Gastrocnemius medialis (tissue), 4 donors: Measurements from ENCODE around the gene CDCA8.

Source experiments
- CTCF ChIP-seq, 5 experiments: fragments of 450-650 bp in 3 of 5; fragments of 200-600 bp in 2 of 5; sonication (generic) in 2 of 5; IDR thresholded peaks in 4 of 5; conservative IDR thresholded peaks in 1 of 5; 1 replicate in 4 of 5; 2 replicates in 1 of 5; pipeline ENCODE4 v1.5.1; 2016 to 2019; ENCODE audit warnings: antibody characterized with exemption in 5 of 5, mild to moderate bottlenecking in 3 of 5, moderate library complexity in 3 of 5
- POLR2A ChIP-seq, 2 donors: fragments of 450-650 bp; IDR thresholded peaks; one replicate each; pipeline ENCODE4 v1.6.1; 2017; ENCODE audit warnings: antibody characterized with exemption in 2 of 2, mild to moderate bottlenecking in 2 of 2, moderate library complexity in 2 of 2

GRCh38 chr1:37663426-37664000, 28.8 kb upstream of the CDCA8 start:
- no peak for TF ChIP-seq CTCF (IDR thresholded peaks at IDR 0.05 in 4 of 5, conservative IDR thresholded peaks at IDR 0.05 in 1 of 5)
- TF ChIP-seq POLR2A (IDR thresholded peaks at IDR 0.05): no peak
